SKM-1 (cell line): ENCODE results near the gene MRPS35.

Source experiments
- DNase-seq: peaks from one replicate; lab custom pipeline; 2025; ENCODE audit not compliant: unreplicated experiment; lab: John Stamatoyannopoulos, UW

The MRPS35 gene

GRCh38 chr12:27710592-27711316 lies at the start of gene MRPS35:
MRPS35 (plus strand) TSS chr12:27710832; CDS start chr12:27710844, 12 bp downstream.
- DNase-seq: peak; percentile 64

GRCh38 chr12:27665704-27666103 lies 44.9 kb upstream of the MRPS35 start:
- no peak for DNase-seq

- DNase-seq: no peak
Observed at GRCh38 chr12:27666510-27666909, 44.1 kb upstream of the MRPS35 start.

- DNase-seq: no peak
Observed at GRCh38 chr12:27667540-27667939, 43.1 kb upstream of the MRPS35 start.

GRCh38 chr12:27672051-27672450 lies 38.6 kb upstream of the MRPS35 start:
- DNase-seq: no peak

GRCh38 chr12:27672643-27673042 lies 38.0 kb upstream of the MRPS35 start:
- no peak for DNase-seq

- DNase-seq: no peak
Observed at GRCh38 chr12:27673101-27673718, 37.4 kb upstream of the MRPS35 start.

- no peak for DNase-seq
Observed at GRCh38 chr12:27674989-27675388, 35.6 kb upstream of the MRPS35 start.

GRCh38 chr12:27680619-27681018 lies 30.0 kb upstream of the MRPS35 start:
- DNase-seq: no peak

- no peak for DNase-seq
Observed at GRCh38 chr12:27682534-27682933, 28.1 kb upstream of the MRPS35 start.

- no peak for DNase-seq
Observed at GRCh38 chr12:27685274-27685673, 25.4 kb upstream of the MRPS35 start.

GRCh38 chr12:27686147-27686546 lies 24.5 kb upstream of the MRPS35 start:
- DNase-seq: no peak

GRCh38 chr12:27688671-27689070 lies 22.0 kb upstream of the MRPS35 start:
- no peak for DNase-seq

GRCh38 chr12:27689558-27690180 lies 21.0 kb upstream of the MRPS35 start:
- DNase-seq: no peak

- no peak for DNase-seq
Observed at GRCh38 chr12:27693403-27693802, 17.2 kb upstream of the MRPS35 start.

- no peak for DNase-seq
Observed at GRCh38 chr12:27695556-27696292, 14.9 kb upstream of the MRPS35 start.

GRCh38 chr12:27696293-27696652 lies 14.4 kb upstream of the MRPS35 start, which contains the start of gene REP15:
REP15 (plus strand) TSS chr12:27696447; CDS start chr12:27696563, 116 bp downstream.
- no peak for DNase-seq

GRCh38 chr12:27696864-27697564 lies 13.6 kb upstream of the MRPS35 start:
- no peak for DNase-seq

GRCh38 chr12:27703720-27704452 lies 6.7 kb upstream of the MRPS35 start:
- DNase-seq: peak; percentile 1

GRCh38 chr12:27705263-27705662 lies 5.4 kb upstream of the MRPS35 start:
- DNase-seq: no peak
